K562 (cell line): Measurements from ENCODE around the gene CEP41. TPM values are rescaled to one million over a fixed set of nuclear protein-coding genes. Genes with fewer than 3 reads are reported as not detected.

Source experiments
- BCOR ChIP-seq: fragments of 450-650 bp; IDR thresholded peaks from 2 replicates; pipeline ENCODE4 v1.6.1; 2016
- CBX8 ChIP-seq: fragments of 200-600 bp; sonication (generic); IDR thresholded peaks from 2 replicates; pipeline ENCODE4 v1.6.1; 2012; ENCODE audit warnings: borderline replicate concordance, mixed run types, low read depth, mild to moderate bottlenecking, moderate library complexity, mixed read lengths, low read length, control low read depth, inconsistent platforms; ENCODE audit not compliant: poor library complexity, severe bottlenecking; ENCODE audit errors: extremely low read depth
- HDAC2 ChIP-seq: fragments of 450-650 bp; IDR thresholded peaks from 2 replicates; pipeline ENCODE4 v1.6.1; 2016; ENCODE audit warnings: mild to moderate bottlenecking
- KLF13 ChIP-seq: fragments of 450-650 bp; IDR thresholded peaks from 2 replicates; pipeline ENCODE4 v1.6.1; 2016; ENCODE audit warnings: missing genetic modification characterization, low read depth, mild to moderate bottlenecking, missing compliant biosample characterization, moderate library complexity, borderline replicate concordance
- NFYB ChIP-seq: IDR thresholded peaks from 2 replicates; pipeline ENCODE4 v1.6.1; 2011; ENCODE audit warnings: mild to moderate bottlenecking, moderate library complexity; ENCODE audit not compliant: insufficient read length; ENCODE audit errors: extremely low read depth
- POLR2AphosphoS2 ChIP-seq: IDR thresholded peaks from 2 replicates; pipeline ENCODE4 v1.6.1; 2012; ENCODE audit warnings: low read length, improper control_type of control experiment
- RAD51 ChIP-seq: fragments of 450-650 bp; IDR thresholded peaks from 2 replicates; pipeline ENCODE4 v1.7.1; 2016; ENCODE audit warnings: low read depth, mild to moderate bottlenecking, borderline replicate concordance
- ZKSCAN3 ChIP-seq: fragments of 250-450 bp; sonication (Bioruptor Pico); IDR thresholded peaks from 2 replicates; pipeline ENCODE4 v1.4.0; 2020
- ZNF384 ChIP-seq: IDR thresholded peaks from 2 replicates; pipeline ENCODE4 v1.6.1; 2012; ENCODE audit warnings: low read depth, low read length, improper control_type of control experiment
- ZNF589 ChIP-seq: fragments of 200-800 bp; sonication (Bioruptor generic); IDR thresholded peaks from 2 replicates; pipeline ENCODE4 v1.6.1; 2016; ENCODE audit warnings: low read depth, missing genetic modification characterization, missing compliant biosample characterization
- polyA plus RNA-seq, 8 experiments: library from polyadenylated mRNA; depleted of rRNA in 4 of 8; stranded (reverse) in 5 of 8; unstranded in 3 of 8; fragments of >200 nt; fragmentation: Nextera tagmentation in 2 of 8; fragmentation: Illumina TruSeq in 1 of 8; extraction: Ambion mirVana in 2 of 8; extraction: Trizol in 1 of 8; gene quantifications; 2 replicates each; pipeline versions ENCODE4 v1.2.1 to v1.2.3, GENCODE V29; 2011 to 2014; ENCODE audit warnings: inconsistent platforms in 1 of 8, missing spikeins in 1 of 8
- total RNA-seq, 7 experiments: library from RNA; depleted of rRNA in 6 of 7; stranded (reverse); fragments of >200 nt in 6 of 7; fragmentation: Illumina TruSeq in 2 of 7; extraction: Trizol in 2 of 7; gene quantifications; 2 replicates each; pipeline versions ENCODE4 v1.2.1 to v1.2.3, GENCODE V29; 2011 to 2021; ENCODE audit warnings: low replicate concordance in 1 of 7
- TF ChIP-seq, protein P1 (sequence below), 2 experiments: fragments of 150-350 bp in 1 of 2; IDR thresholded peaks; 2 replicates each; pipeline ENCODE4 v1.6.1; 2012 to 2016; ENCODE audit warnings: low read depth in 2 of 2, low read length in 2 of 2, mild to moderate bottlenecking in 1 of 2, moderate library complexity in 1 of 2
- TF ChIP-seq, protein P2 (sequence below), 2 experiments: fragments of 450-650 bp in 1 of 2; sonication (generic) in 1 of 2; formaldehyde crosslinking in 1 of 2; IDR thresholded peaks; 2 replicates each; pipeline versions ENCODE4 v1.7.1 to v1.9.0; 2016 to 2022; ENCODE audit warnings: inconsistent platforms in 1 of 2, mild to moderate bottlenecking in 1 of 2, missing genetic modification reagents in 1 of 2

CEP41 gene
- total and polyA plus RNA-seq, 9 of the 15 experiments (the other 6 are each of a cell fraction or from before 2014, with no cell fraction given) = 1.5 to 15.5 (median 6.4) TPM

DNA sequence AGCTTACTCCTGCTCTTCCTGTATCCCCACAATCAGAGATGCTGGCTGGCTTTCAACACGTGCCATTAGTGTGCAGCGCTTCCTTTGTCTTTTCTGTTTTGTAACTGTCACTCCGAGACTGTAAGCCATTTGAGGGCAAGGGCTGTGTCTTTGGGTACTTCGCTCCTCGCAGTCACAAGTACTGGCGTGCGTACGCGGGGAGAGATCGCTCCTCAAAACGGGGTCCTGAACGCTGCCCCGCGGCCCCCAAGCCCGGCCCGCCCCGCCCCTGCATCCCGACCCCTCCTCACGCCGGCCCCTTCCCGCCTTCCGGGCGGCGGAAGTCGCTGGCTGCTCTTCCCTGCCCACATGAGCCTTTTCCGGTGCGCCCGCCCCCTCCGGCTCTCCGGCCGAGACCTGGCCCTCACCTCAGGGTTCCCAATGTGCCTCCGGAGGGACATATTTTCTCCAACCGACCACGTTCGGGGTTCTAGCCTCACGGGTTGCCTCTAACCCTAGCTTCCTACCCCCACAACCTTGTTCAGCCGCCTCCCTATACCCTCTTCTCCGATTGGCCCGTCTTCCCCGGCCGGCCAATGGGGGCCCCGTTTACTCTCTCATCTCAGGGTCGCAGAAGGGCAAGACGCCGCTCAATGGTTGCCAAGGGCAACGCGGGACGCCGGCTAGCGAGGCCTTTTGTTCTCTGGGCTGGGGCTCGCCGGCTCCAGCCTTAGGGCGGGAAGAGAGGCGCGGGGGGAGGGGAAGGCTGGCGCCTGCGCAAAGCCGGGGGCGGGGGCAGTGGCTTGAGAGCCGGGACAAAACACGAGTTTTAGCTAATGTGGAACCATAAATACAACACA is at the start of gene CEP41 (continued):
- TF ChIP-seq, protein P1, sequence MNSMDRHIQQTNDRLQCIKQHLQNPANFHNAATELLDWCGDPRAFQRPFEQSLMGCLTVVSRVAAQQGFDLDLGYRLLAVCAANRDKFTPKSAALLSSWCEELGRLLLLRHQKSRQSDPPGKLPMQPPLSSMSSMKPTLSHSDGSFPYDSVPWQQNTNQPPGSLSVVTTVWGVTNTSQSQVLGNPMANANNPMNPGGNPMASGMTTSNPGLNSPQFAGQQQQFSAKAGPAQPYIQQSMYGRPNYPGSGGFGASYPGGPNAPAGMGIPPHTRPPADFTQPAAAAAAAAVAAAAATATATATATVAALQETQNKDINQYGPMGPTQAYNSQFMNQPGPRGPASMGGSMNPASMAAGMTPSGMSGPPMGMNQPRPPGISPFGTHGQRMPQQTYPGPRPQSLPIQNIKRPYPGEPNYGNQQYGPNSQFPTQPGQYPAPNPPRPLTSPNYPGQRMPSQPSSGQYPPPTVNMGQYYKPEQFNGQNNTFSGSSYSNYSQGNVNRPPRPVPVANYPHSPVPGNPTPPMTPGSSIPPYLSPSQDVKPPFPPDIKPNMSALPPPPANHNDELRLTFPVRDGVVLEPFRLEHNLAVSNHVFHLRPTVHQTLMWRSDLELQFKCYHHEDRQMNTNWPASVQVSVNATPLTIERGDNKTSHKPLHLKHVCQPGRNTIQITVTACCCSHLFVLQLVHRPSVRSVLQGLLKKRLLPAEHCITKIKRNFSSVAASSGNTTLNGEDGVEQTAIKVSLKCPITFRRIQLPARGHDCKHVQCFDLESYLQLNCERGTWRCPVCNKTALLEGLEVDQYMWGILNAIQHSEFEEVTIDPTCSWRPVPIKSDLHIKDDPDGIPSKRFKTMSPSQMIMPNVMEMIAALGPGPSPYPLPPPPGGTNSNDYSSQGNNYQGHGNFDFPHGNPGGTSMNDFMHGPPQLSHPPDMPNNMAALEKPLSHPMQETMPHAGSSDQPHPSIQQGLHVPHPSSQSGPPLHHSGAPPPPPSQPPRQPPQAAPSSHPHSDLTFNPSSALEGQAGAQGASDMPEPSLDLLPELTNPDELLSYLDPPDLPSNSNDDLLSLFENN (IDR thresholded peaks at IDR 0.05; ENCODE audit: low read depth in 2 of 2, low read length in 2 of 2) = no peak
- TF ChIP-seq RAD51 (no peak), HDAC2 (no peak), ZNF589 (CRISPR knock-in tag) (no peak), ZNF384 (no peak), ZKSCAN3 (CRISPR knock-in tag) (no peak), KLF13 (tag) (no peak), NFYB (peak; percentile 69), CBX8 (no peak), BCOR (no peak), POLR2AphosphoS2 (no peak)
- TF ChIP-seq, protein P2, sequence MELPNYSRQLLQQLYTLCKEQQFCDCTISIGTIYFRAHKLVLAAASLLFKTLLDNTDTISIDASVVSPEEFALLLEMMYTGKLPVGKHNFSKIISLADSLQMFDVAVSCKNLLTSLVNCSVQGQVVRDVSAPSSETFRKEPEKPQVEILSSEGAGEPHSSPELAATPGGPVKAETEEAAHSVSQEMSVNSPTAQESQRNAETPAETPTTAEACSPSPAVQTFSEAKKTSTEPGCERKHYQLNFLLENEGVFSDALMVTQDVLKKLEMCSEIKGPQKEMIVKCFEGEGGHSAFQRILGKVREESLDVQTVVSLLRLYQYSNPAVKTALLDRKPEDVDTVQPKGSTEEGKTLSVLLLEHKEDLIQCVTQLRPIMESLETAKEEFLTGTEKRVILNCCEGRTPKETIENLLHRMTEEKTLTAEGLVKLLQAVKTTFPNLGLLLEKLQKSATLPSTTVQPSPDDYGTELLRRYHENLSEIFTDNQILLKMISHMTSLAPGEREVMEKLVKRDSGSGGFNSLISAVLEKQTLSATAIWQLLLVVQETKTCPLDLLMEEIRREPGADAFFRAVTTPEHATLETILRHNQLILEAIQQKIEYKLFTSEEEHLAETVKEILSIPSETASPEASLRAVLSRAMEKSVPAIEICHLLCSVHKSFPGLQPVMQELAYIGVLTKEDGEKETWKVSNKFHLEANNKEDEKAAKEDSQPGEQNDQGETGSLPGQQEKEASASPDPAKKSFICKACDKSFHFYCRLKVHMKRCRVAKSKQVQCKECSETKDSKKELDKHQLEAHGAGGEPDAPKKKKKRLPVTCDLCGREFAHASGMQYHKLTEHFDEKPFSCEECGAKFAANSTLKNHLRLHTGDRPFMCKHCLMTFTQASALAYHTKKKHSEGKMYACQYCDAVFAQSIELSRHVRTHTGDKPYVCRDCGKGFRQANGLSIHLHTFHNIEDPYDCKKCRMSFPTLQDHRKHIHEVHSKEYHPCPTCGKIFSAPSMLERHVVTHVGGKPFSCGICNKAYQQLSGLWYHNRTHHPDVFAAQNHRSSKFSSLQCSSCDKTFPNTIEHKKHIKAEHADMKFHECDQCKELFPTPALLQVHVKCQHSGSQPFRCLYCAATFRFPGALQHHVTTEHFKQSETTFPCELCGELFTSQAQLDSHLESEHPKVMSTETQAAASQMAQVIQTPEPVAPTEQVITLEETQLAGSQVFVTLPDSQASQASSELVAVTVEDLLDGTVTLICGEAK (IDR thresholded peaks at IDR 0.05) = peak; percentile 82
- TF ChIP-seq, protein P2 (CRISPR knock-in tag; IDR thresholded peaks at IDR 0.05) = no peak
